RWPE1 (cell line): Measurements from ENCODE around the gene DGCR2.
"Not testable (repeated sequence)": the region's sequence is repeated elsewhere in the genome, so short reads cannot be mapped to it uniquely, and the experiment has no call there.

Experiments
- CTCF ChIA-PET: fragments of 350-600 bp; sonication (Branson Sonifier 250); formaldehyde crosslinking; extraction: SDS; loops from one replicate; lab custom pipeline; 2021; lab: Yijun Ruan, JAX
- POLR2A ChIA-PET: fragments of 400-600 bp; formaldehyde crosslinking; extraction: SDS; loops from one replicate; lab custom pipeline; 2020; ENCODE audit warnings: antibody characterized with exemption; ENCODE audit not compliant: low non-redundant PET; lab: Yijun Ruan, JAX
- DNase-seq: peaks from one replicate; pipeline ENCODE4 v3.0.0; 2012; ENCODE audit warnings: low spot score
- H3K27ac ChIP-seq: fragments of 450-650 bp; 2 replicates; pipeline ENCODE4 v1.5.1; 2017
- CTCF ChIP-seq: fragments of 450-650 bp; conservative IDR thresholded peaks from 2 replicates; pipeline ENCODE4 v1.5.1; 2017; ENCODE audit warnings: low read depth, mild to moderate bottlenecking

DGCR2 gene

GRCh38 chr22:19027371-19028059, 94.7 kb downstream of the DGCR2 start:
- H3K27ac ChIP-seq, DNase-seq, POLR2A ChIA-PET, CTCF ChIA-PET: not testable (repeated sequence)

- POLR2A ChIA-PET, H3K27ac ChIP-seq, DNase-seq, CTCF ChIA-PET: not testable (repeated sequence)
Measured at GRCh38 chr22:19026080-19026479, 96.1 kb downstream of the DGCR2 start.

- H3K27ac ChIP-seq, DNase-seq, POLR2A ChIA-PET: not testable (repeated sequence)
- CTCF ChIA-PET = interaction anchor here (0.6 kb wide), 1 partner anchor 286 kb away, joined by 3 read pairs; no protein-coding TSS in a partner anchor
Measured at GRCh38 chr22:19024956-19025489, 97.2 kb downstream of the DGCR2 start.

- H3K27ac ChIP-seq, POLR2A ChIA-PET, DNase-seq, CTCF ChIA-PET: not testable (repeated sequence)
Measured at GRCh38 chr22:19023931-19024330, 98.3 kb downstream of the DGCR2 start.

GRCh38 chr22:19022755-19023154, 99.5 kb downstream of the DGCR2 start:
- TF ChIP-seq CTCF = no peak
- CTCF ChIA-PET = no interaction called here
- POLR2A ChIA-PET = no interaction called here

GRCh38 chr22:19019679-19020032, 102.6 kb downstream of the DGCR2 start:
- ChIA-PET POLR2A (no interaction called here), CTCF (no interaction called here)
- no peak overlapping the region for H3K27ac ChIP-seq
- no peak for DNase-seq
- no peak for TF ChIP-seq CTCF

More at GRCh38 chr22:19022755-19023154, 99.5 kb downstream of the DGCR2 start:
- DNase-seq = no peak
- H3K27ac ChIP-seq = no peak overlapping the region

GRCh38 chr22:19019029-19019678, 103.1 kb downstream of the DGCR2 start:
- CTCF ChIA-PET = no interaction called here
- DNase-seq = no peak
- POLR2A ChIA-PET = no interaction called here
- no peak for TF ChIP-seq CTCF
- H3K27ac ChIP-seq = no peak overlapping the region

- CTCF ChIA-PET = no interaction called here
- DNase-seq = no peak
- POLR2A ChIA-PET = no interaction called here
- no peak overlapping the region for H3K27ac ChIP-seq
- TF ChIP-seq CTCF = no peak
Measured at GRCh38 chr22:19018256-19018655, 104.0 kb downstream of the DGCR2 start.
